SIG-M5 treated with dmso at 0.1 percent for 504 hours (cell line): Measurements from ENCODE around the gene MYLK.

Experiments
- DNase-seq: peaks from one replicate; lab custom pipeline; 2025; ENCODE audit not compliant: unreplicated experiment; lab: John Stamatoyannopoulos, UW

MYLK gene

GRCh38 chr3:123821920-123822319 lies 62.2 kb downstream of the MYLK start:
- DNase-seq: no peak

GRCh38 chr3:123819949-123820348 lies 64.2 kb downstream of the MYLK start:
- DNase-seq: no peak

GRCh38 chr3:123818921-123819429 lies 65.2 kb downstream of the MYLK start:
- no peak for DNase-seq

- no peak for DNase-seq
Observed at GRCh38 chr3:123818324-123818920, 65.7 kb downstream of the MYLK start.

GRCh38 chr3:123817413-123817812 lies 66.7 kb downstream of the MYLK start:
- DNase-seq: no peak

- no peak for DNase-seq
Observed at GRCh38 chr3:123816673-123817207, 67.4 kb downstream of the MYLK start.

GRCh38 chr3:123815981-123816380 lies 68.2 kb downstream of the MYLK start:
- DNase-seq: no peak

- no peak for DNase-seq
Observed at GRCh38 chr3:123813876-123814275, 70.3 kb downstream of the MYLK start.

- DNase-seq: no peak
Observed at GRCh38 chr3:123809597-123809996, 74.5 kb downstream of the MYLK start.

- DNase-seq: no peak
Observed at GRCh38 chr3:123808812-123809211, 75.3 kb downstream of the MYLK start.

- no peak for DNase-seq
Observed at GRCh38 chr3:123807820-123808219, 76.3 kb downstream of the MYLK start.

- DNase-seq: no peak
Observed at GRCh38 chr3:123805504-123805903, 78.6 kb downstream of the MYLK start.

- no peak for DNase-seq
Observed at GRCh38 chr3:123805101-123805500, 79.0 kb downstream of the MYLK start.

- DNase-seq: no peak
Observed at GRCh38 chr3:123804676-123805075, 79.5 kb downstream of the MYLK start.

GRCh38 chr3:123803521-123803920 lies 80.6 kb downstream of the MYLK start:
- DNase-seq: no peak

- no peak for DNase-seq
Observed at GRCh38 chr3:123802007-123802625, 82.0 kb downstream of the MYLK start.

GRCh38 chr3:123801474-123801873 lies 82.7 kb downstream of the MYLK start:
- no peak for DNase-seq

GRCh38 chr3:123800362-123800682 lies 83.8 kb downstream of the MYLK start:
- no peak for DNase-seq

GRCh38 chr3:123799544-123800361 lies 84.4 kb downstream of the MYLK start:
- no peak for DNase-seq

GRCh38 chr3:123798550-123798949 lies 85.6 kb downstream of the MYLK start:
- no peak for DNase-seq

- no peak for DNase-seq
Observed at GRCh38 chr3:123795471-123796251, 88.5 kb downstream of the MYLK start.
